GM23248 (cell line): ENCODE data around the gene POMP.

Experiments used
- EZH2 ChIP-seq: fragments of 200-600 bp; sonication (generic); IDR thresholded peaks from 2 replicates; pipeline ENCODE4 v1.6.1; 2018; ENCODE audit warnings: antibody characterized with exemption, mild to moderate bottlenecking; ENCODE audit not compliant: insufficient read depth, poor library complexity, severe bottlenecking
- EZH2phosphoT487 ChIP-seq: fragments of 200-600 bp; sonication (generic); IDR thresholded peaks from 2 replicates; pipeline ENCODE4 v1.6.1; 2018; ENCODE audit warnings: antibody characterized with exemption, moderate library complexity, mild to moderate bottlenecking, low read depth; ENCODE audit not compliant: insufficient read depth

DNA sequence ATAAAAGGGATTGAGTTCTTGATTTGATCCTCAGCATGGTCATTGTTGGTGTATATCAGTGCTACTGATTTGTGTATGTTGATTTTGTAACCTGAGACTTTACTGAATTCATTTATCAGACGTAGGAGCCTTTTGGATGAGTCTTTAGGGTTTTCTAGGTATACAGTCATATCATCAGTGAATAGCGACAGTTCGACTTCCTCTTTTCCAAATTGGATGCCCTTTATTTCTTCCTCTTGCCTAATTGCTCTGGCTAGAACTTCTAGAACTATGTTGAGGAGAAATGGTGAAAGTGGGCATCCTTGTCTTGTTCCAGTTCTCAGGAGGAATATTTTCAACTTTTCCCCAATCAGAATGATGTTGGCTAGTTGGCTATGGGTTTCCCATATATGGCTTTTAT, 27.0 kb downstream of the POMP start:
- TF ChIP-seq EZH2phosphoT487, result no peak
- TF ChIP-seq EZH2, result no peak
